H9 (cell line): Measurements from ENCODE around the gene PCCB. TPM values are rescaled to one million over a fixed set of nuclear protein-coding genes. Genes with fewer than 3 reads are reported as not detected.

ENCODE experiments used
- DNase-seq: peaks from one replicate; pipeline ENCODE4 v3.0.0-alpha.2; 2017
- H2AFZ ChIP-seq: one replicate; pipeline ENCODE4 v1.6.1; 2013; ENCODE audit warnings: mild to moderate bottlenecking, low read length, control low read depth, moderate library complexity
- H2AK5ac ChIP-seq: 2 replicates; pipeline ENCODE4 v1.6.1; 2013; ENCODE audit warnings: low read length, control low read depth, mixed read lengths; ENCODE audit not compliant: insufficient read length
- H2BK120ac ChIP-seq: one replicate; pipeline ENCODE4 v1.6.1; 2013; ENCODE audit warnings: low read depth, mild to moderate bottlenecking, low read length, control low read depth, inconsistent platforms; ENCODE audit not compliant: poor library complexity, severe bottlenecking
- H2BK12ac ChIP-seq: 2 replicates; pipeline ENCODE4 v1.6.1; 2013; ENCODE audit warnings: low read length, control low read depth, mixed read lengths, low read depth; ENCODE audit not compliant: insufficient read length
- H2BK15ac ChIP-seq: 2 replicates; pipeline ENCODE4 v1.6.1; 2013; ENCODE audit warnings: low read depth, low read length, control low read depth
- H2BK20ac ChIP-seq: one replicate; pipeline ENCODE4 v1.6.1; 2013; ENCODE audit warnings: low read depth, mild to moderate bottlenecking, low read length, control low read depth, inconsistent platforms; ENCODE audit not compliant: poor library complexity, severe bottlenecking
- H2BK5ac ChIP-seq: 2 replicates; pipeline ENCODE4 v1.6.1; 2013; ENCODE audit warnings: low read length, control low read depth, mixed read lengths; ENCODE audit not compliant: insufficient read length
- H3K14ac ChIP-seq: 2 replicates; pipeline ENCODE4 v1.6.1; 2013; ENCODE audit warnings: low read length, control low read depth; ENCODE audit not compliant: insufficient read depth
- H3K18ac ChIP-seq: 2 replicates; pipeline ENCODE4 v1.6.1; 2013; ENCODE audit warnings: low read depth, mild to moderate bottlenecking, mixed read lengths, low read length, control low read depth; ENCODE audit not compliant: insufficient read length
- H3K23ac ChIP-seq: 2 replicates; pipeline ENCODE4 v1.6.1; 2013; ENCODE audit warnings: low read length, control low read depth, mixed read lengths, low read depth; ENCODE audit not compliant: insufficient read length
- H3K23me2 ChIP-seq: 2 replicates; pipeline ENCODE4 v1.6.1; 2013; ENCODE audit warnings: low read depth, mild to moderate bottlenecking, mixed read lengths, low read length, control low read depth; ENCODE audit not compliant: insufficient read length, poor library complexity, severe bottlenecking
- H3K27ac ChIP-seq: 2 replicates; pipeline ENCODE4 v1.5.1; 2013; ENCODE audit warnings: low read length, control low read depth, mixed read lengths, low read depth; ENCODE audit not compliant: insufficient read length
- H3K27me3 ChIP-seq: 2 replicates; pipeline ENCODE4 v1.6.1; 2013; ENCODE audit warnings: low read length, control low read depth, inconsistent platforms; ENCODE audit not compliant: insufficient read depth
- H3K4ac ChIP-seq: 2 replicates; pipeline ENCODE4 v1.6.1; 2013; ENCODE audit warnings: low read depth, mild to moderate bottlenecking, control low read depth, inconsistent platforms, low read length, moderate library complexity
- H3K4me1 ChIP-seq: 2 replicates; pipeline ENCODE4 v1.6.1; 2013; ENCODE audit warnings: low read length, control low read depth, inconsistent platforms; ENCODE audit not compliant: insufficient read depth
- H3K4me2 ChIP-seq: 2 replicates; pipeline ENCODE4 v1.6.1; 2013; ENCODE audit warnings: low read length, control low read depth, mixed read lengths; ENCODE audit not compliant: insufficient read length, insufficient read depth
- H3K56ac ChIP-seq: 2 replicates; pipeline ENCODE4 v1.6.1; 2013; ENCODE audit warnings: low read depth, mild to moderate bottlenecking, mixed read lengths, low read length, control low read depth; ENCODE audit not compliant: insufficient read length
- H3K79me1 ChIP-seq: 2 replicates; pipeline ENCODE4 v1.6.1; 2013; ENCODE audit warnings: low read depth, mild to moderate bottlenecking, moderate library complexity, low read length, control low read depth, inconsistent platforms; ENCODE audit not compliant: insufficient read depth, poor library complexity, severe bottlenecking
- H3K79me2 ChIP-seq: 2 replicates; pipeline ENCODE4 v1.6.1; 2013; ENCODE audit warnings: low read length, control low read depth, inconsistent platforms; ENCODE audit not compliant: insufficient read depth
- H3K9ac ChIP-seq: 2 replicates; pipeline ENCODE4 v1.6.1; 2013; ENCODE audit warnings: low read length, control low read depth, mixed read lengths; ENCODE audit not compliant: insufficient read length; ENCODE audit errors: extremely low read depth
- H3K9me3 ChIP-seq: one replicate; pipeline ENCODE4 v1.6.1; 2013; ENCODE audit warnings: low read depth, low read length, inconsistent platforms; ENCODE audit not compliant: control insufficient read depth
- H3T11ph ChIP-seq: one replicate; pipeline ENCODE4 v1.6.1; 2013; ENCODE audit warnings: mild to moderate bottlenecking, low read length, control low read depth, inconsistent platforms
- H4K20me1 ChIP-seq: one replicate; pipeline ENCODE4 v1.6.1; 2013; ENCODE audit not compliant: control insufficient read depth, insufficient read length, insufficient read depth
- H4K5ac ChIP-seq: 2 replicates; pipeline ENCODE4 v1.6.1; 2013; ENCODE audit warnings: low read depth, mild to moderate bottlenecking, mixed read lengths, low read length, control low read depth; ENCODE audit not compliant: insufficient read length
- H4K8ac ChIP-seq: replicated peaks from 2 replicates; pipeline ENCODE4 v1.6.1; 2013; ENCODE audit warnings: low read length, control low read depth, mixed read lengths, low read depth; ENCODE audit not compliant: insufficient read length
- H4K91ac ChIP-seq: 2 replicates; pipeline ENCODE4 v1.6.1; 2013; ENCODE audit warnings: low read depth, mild to moderate bottlenecking, moderate library complexity, mixed read lengths, low read length, control low read depth; ENCODE audit not compliant: insufficient read length
- H3K27ac Mint-ChIP-seq, 3 experiments: 2 replicates in 2 of 3; 3 replicates in 1 of 3; pipeline ENCODE4 v1.8.0; 2020 to 2021; ENCODE audit warnings: mixed read lengths in 3 of 3, mild to moderate bottlenecking in 1 of 3, moderate library complexity in 1 of 3
- H3K27me3 Mint-ChIP-seq: 2 replicates; pipeline ENCODE4 v1.8.0; 2021; ENCODE audit warnings: low read depth, mild to moderate bottlenecking, moderate library complexity, mixed read lengths
- H3K36me3 Mint-ChIP-seq, 3 experiments: 2 replicates in 2 of 3; 3 replicates in 1 of 3; pipeline ENCODE4 v1.8.0; 2020 to 2021; ENCODE audit warnings: low read depth in 3 of 3, mixed read lengths in 3 of 3; ENCODE audit not compliant: insufficient read depth in 1 of 3
- H3K4me1 Mint-ChIP-seq, 2 experiments: 2 replicates each; pipeline ENCODE4 v1.8.0; 2020; ENCODE audit warnings: mixed read lengths in 2 of 2
- H3K4me3 Mint-ChIP-seq, 2 experiments: 2 replicates in 1 of 2; 3 replicates in 1 of 2; pipeline ENCODE4 v1.8.0; 2020 to 2021; ENCODE audit warnings: mild to moderate bottlenecking in 2 of 2, mixed read lengths in 2 of 2, moderate library complexity in 1 of 2
- H3K9me3 Mint-ChIP-seq, 2 experiments: 2 replicates in 1 of 2; 3 replicates in 1 of 2; pipeline ENCODE4 v1.8.0; 2020; ENCODE audit warnings: mild to moderate bottlenecking in 2 of 2, mixed read lengths in 2 of 2, moderate library complexity in 1 of 2
- CTCF ChIP-seq: fragments of 200-600 bp; sonication (generic); conservative IDR thresholded peaks from 3 replicates; pipeline ENCODE4 v1.8.0; 2021; ENCODE audit warnings: antibody characterized with exemption, mild to moderate bottlenecking
- WGBS: extraction: QIAGEN DNeasy Blood & Tissue Kit; methylation state at CpG from one replicate; pipeline ENCODE4 v1.1.7; 2013; ENCODE audit warnings: missing lambda C conversion rate, low lambda C conversion rate, mixed read lengths; ENCODE audit not compliant: insufficient read length; ENCODE audit errors: extremely low coverage; 5-methylcytosine and 5-hydroxymethylcytosine counted together
- total RNA-seq: library from RNA; stranded (reverse); gene quantifications from 2 replicates; pipeline ENCODE4 v1.2.1, GENCODE V29; 2021

PCCB gene
- total RNA-seq, 1 experiment from 2014 or later: 68.9 TPM

DNA sequence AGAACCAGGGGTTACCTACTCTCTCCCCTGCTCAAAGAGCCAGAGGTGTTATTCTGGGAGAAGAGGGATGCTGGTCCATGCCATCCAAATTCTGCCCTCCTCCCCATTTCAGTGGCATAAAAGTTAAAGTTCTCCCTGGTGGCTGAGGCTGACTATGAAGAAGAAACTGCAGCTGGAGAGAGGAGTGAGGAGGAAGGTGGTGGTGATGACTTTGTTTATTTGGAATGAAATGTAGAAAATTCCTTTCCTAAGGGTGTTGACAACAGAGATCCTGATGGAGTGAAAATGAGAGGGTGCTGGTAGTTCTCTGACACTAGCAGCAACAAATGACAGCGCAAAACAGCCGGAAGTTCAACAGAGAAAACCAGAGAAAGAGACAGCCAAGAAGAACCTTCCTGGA, 100.4 kb downstream of the PCCB start:
- no peak overlapping the region for H3K4me2 ChIP-seq
- no peak overlapping the region for H4K5ac ChIP-seq
- H2BK120ac ChIP-seq: no peak overlapping the region
- H2AK5ac ChIP-seq: no peak overlapping the region
- no peak overlapping the region for H3K4ac ChIP-seq
- H3K23me2 ChIP-seq: no peaks in the 10 kb centered on the region
- no CpG with 5 or more reads among the region's 2 CpGs for WGBS
- no peak overlapping the region for H2AFZ ChIP-seq
- no peak overlapping the region for H2BK5ac ChIP-seq
- no peak overlapping the region for H3K27ac ChIP-seq
- H3K4me3 Mint-ChIP-seq: no peak overlapping the region
- no peak overlapping the region for H3K9ac ChIP-seq
- H3K27me3 Mint-ChIP-seq: no peaks in the 10 kb centered on the region
- no peak overlapping the region for H3K23ac ChIP-seq
- no peaks in the 10 kb centered on the region for H3K9me3 ChIP-seq
- H3K9me3 Mint-ChIP-seq: no peaks in the 10 kb centered on the region; a peak in 1 of 5 replicates
- no peaks in the 10 kb centered on the region for H4K20me1 ChIP-seq
- H3K27me3 ChIP-seq: no peaks in the 10 kb centered on the region
- H2BK20ac ChIP-seq: no peak overlapping the region
- peaks cover 0 to 11% (median 8%) of the 10 kb centered on the region in 3 experiments; a peak in 5 of 7 replicates for H3K36me3 Mint-ChIP-seq
- H3K18ac ChIP-seq: no peak overlapping the region
- no peak overlapping the region for H2BK15ac ChIP-seq
- H3K4me1 ChIP-seq: no peaks in the 10 kb centered on the region
- no peaks in the 10 kb centered on the region for H3K79me2 ChIP-seq
- no peak overlapping the region for H3K14ac ChIP-seq
- TF ChIP-seq CTCF: no peak
- peaks cover 8 to 11% of the 10 kb centered on the region in 2 experiments for H3K4me1 Mint-ChIP-seq
- no peak overlapping the region for H4K91ac ChIP-seq
- H3K79me1 ChIP-seq: peaks cover 4% of the 10 kb centered on the region
- H4K8ac ChIP-seq: no peak overlapping the region
- H3K27ac Mint-ChIP-seq: peak overlapping the region in 2 of 3 experiments; percentile 21 to 64; a peak in 2 of 7 replicates
- H3T11ph ChIP-seq: no peak overlapping the region
- no peak overlapping the region for H2BK12ac ChIP-seq
- H3K56ac ChIP-seq: no peak overlapping the region
- DNase-seq: no peak
